GM18505 (cell line): ENCODE measurements around the gene TNFAIP8L2.

Experiments used
- ATAC-seq: cut with Tn5 transposase; IDR thresholded peaks from one replicate; pipeline ENCODE4 v1.9.1; 2021; ENCODE audit not compliant: unreplicated experiment
- POLR2A ChIP-seq: IDR thresholded peaks from 4 replicates; pipeline ENCODE4 v1.6.1; 2011; ENCODE audit warnings: borderline replicate concordance; ENCODE audit not compliant: insufficient read depth, insufficient read length; ENCODE audit errors: extremely low read depth

The TNFAIP8L2 gene

DNA sequence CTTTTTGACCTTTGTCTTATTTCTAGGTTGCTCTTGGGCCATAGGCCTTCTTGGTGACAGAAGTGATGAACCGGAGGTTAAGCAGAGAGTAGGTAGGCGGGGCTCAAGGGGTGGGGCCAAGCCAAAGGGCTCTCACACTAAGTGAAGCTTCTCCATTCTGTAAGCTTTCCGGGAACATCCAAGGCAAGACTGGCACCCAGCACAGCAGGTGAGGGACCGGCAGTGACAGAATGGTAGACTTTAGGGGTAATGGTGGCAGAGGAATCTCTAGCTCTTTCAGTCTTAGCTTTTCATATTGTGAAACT is at the start of gene TNFAIP8L2:
Gene TNFAIP8L2 (plus strand): TSS at position 135 of the 305 bp plus-strand sequence. CDS start 2,049 bp downstream, outside the sequence.
- TF ChIP-seq POLR2A = peak; percentile 45
- ATAC-seq = peak; percentile 53

DNA sequence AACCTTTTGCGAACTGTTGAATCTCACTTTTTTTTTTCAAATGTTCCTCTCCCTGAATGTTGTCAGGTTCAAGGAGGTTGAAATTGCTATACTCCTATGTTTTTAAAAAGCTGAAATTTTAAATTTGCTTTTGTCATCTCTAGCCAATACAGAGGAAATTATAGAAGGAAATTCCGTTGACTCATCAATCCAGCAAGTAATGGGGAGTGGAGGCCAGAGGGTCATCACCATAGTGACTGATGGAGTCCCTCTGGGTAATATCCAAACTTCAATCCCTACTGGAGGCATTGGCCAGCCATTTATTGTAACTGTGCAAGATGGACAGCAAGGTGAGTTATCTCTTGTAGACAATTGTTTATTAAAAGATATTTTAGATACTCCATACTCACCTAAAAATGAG is 49.6 kb upstream of the TNFAIP8L2 start:
- TF ChIP-seq POLR2A = no peak

DNA sequence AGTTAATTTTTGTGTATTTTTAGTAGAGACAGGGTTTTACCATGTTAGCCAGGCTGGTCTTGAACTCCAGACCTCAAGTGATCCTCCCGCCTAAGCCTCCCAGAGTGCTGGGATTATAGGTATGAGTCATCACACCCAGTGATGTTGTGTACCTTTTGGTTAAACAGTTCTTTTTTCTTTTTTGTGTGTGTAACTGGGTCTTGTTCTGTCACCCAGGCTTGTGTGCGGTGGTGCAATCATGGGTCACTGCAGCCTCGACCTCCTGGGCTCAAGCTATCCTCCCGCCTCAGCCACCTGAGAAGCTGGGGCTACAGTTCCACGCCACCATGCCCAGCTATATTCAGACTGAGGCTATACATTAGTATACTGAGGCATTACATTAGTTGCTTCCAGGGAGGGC is 48.1 kb upstream of the TNFAIP8L2 start:
- ATAC-seq = no peak
- TF ChIP-seq POLR2A = no peak

More for the DNA sequence above, 49.6 kb upstream of the TNFAIP8L2 start:
- no peak for ATAC-seq

GRCh38 chr1:151113877-151114276 is 42.6 kb upstream of the TNFAIP8L2 start:
- no peak for ATAC-seq
- no peak for TF ChIP-seq POLR2A

DNA sequence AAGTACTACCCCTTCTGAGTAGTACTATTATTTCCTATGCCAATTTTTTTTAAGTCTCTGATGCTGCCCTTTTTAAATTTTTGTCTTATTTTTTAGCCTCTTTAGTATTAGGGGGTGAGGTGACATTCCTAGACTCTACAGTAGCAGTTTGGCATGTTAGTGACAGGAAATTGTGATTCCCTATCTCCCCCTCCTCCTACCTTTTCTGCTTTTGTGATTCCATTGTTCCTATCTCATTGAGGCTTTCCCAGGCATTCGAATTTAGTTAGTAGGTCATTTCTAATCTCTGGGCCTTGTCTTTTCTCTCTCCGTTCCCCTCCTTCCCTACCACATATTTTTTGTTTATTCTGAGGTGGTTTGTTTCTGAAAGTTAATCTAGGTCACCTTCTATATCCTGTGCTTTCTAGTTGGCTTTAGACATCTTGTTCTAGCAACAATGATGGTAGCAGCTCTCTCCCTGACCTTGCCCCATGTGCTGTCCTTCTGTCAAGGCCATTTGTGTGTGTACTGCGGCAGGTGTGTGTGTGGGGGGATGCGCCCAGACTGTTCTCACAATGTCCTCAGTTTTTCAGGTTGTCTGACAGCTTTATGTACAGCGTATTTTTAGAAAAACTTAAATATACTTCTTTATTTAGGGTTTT is 31.6 kb upstream of the TNFAIP8L2 start:
- TF ChIP-seq POLR2A = no peak

GRCh38 chr1:151128800-151129199 is 27.6 kb upstream of the TNFAIP8L2 start:
- no peak for ATAC-seq
- no peak for TF ChIP-seq POLR2A

More for the DNA sequence above, 31.6 kb upstream of the TNFAIP8L2 start:
- ATAC-seq = no peak

- peak; percentile 74 for ATAC-seq
Measured at GRCh38 chr1:151130987-151131586, 25.4 kb upstream of the TNFAIP8L2 start.

GRCh38 chr1:151131701-151132334 is 24.6 kb upstream of the TNFAIP8L2 start:
- TF ChIP-seq POLR2A = no peak
- no peak for ATAC-seq

More at GRCh38 chr1:151130987-151131586, 25.4 kb upstream of the TNFAIP8L2 start:
- peak; percentile 27 for TF ChIP-seq POLR2A

- no peak for ATAC-seq
- no peak for TF ChIP-seq POLR2A
Measured at GRCh38 chr1:151132335-151133017, 24.0 kb upstream of the TNFAIP8L2 start.

DNA sequence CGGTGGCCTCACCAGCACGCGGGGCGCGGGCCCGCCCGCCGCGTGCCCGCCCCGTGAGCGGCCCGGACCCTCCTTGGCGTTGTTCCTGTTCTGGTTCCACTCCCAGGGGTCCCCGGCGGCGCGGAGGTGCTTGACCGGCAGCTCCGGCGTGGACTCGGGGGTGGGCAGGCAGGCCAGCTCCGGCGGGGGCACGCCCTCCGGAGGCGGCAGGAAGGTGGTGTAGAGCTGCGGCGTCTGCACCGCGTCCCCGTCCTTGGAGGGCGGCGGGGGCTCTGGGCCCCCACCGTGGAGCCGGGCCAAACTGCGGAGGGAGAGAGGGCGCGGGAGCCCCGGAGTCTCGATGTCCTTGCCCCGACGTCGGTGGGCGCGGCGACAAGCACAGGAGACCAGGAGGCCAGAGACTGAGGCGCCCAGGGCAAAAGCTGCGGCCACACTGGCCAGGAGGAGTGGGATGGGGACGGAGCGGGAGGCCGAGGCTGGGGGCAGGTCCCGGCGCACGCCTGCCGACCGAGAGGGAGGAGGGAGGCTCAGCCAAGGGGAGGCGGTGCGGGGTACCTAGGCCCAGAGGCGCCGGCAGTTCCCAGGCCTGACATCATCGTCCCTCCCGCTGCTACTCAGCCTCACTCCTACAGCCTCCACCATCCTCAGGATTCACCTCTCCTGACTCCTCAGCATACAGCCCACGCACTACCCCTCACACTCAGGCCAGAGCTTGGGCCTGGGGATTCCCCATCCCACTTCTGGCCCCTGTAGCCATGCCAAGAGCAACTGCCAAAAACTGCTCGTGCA is 23.2 kb upstream of the TNFAIP8L2 start:
- TF ChIP-seq POLR2A = no peak

GRCh38 chr1:151134396-151134795 is 22.1 kb upstream of the TNFAIP8L2 start:
- ATAC-seq = no peak
- no peak for TF ChIP-seq POLR2A

More for the DNA sequence above, 23.2 kb upstream of the TNFAIP8L2 start:
- ATAC-seq = no peak

DNA sequence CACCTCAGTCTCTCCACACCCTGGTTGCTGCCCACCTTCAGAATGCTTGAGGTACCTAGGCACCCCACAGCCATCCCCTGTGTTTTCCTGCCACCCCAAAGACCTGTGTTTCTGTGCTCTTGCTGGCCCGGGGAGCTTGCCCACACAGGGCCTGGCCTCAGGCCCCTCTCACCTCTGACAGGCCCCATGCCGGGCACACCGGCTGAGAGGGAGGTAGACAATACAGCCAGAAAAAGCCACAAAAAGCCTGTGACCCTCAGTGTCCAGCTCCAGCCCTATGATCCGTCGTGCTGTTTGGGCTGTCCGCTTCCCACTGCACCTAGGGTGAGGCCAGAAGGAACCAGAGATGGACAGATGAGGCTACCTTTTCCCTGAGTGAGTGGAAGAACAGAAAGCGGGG is 21.5 kb upstream of the TNFAIP8L2 start:
- ATAC-seq = no peak
- no peak for TF ChIP-seq POLR2A
